ENCODE results near the gene HAPLN2.
"Not testable (repeated sequence)": the region's sequence is repeated elsewhere in the genome, so short reads cannot be mapped to it uniquely, and the experiment has no call there.

DNA sequence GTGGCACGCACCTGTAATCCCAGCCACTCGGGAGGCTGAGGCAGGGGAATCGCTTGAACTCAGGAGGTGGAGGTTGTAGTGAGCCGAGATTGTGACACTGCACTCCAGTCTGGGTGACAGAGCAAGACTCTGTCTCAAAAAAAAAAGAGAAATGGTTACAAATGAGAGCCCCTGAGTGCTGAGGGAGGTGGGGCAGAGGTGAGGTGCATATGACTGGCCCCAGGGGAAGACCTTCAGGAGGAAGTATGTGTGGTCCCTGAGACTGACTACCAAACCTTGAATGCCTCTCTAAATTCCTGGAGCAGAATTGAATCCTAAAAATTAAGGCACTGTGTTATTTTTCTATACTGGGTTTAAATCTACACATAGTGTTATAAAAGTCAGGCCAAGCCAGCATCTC is 11.9 kb upstream of the HAPLN2 start:
- not testable (repeated sequence) for TF ChIP-seq POLR2A (IDR thresholded peaks at IDR 0.05)
- TF ChIP-seq, protein P1, sequence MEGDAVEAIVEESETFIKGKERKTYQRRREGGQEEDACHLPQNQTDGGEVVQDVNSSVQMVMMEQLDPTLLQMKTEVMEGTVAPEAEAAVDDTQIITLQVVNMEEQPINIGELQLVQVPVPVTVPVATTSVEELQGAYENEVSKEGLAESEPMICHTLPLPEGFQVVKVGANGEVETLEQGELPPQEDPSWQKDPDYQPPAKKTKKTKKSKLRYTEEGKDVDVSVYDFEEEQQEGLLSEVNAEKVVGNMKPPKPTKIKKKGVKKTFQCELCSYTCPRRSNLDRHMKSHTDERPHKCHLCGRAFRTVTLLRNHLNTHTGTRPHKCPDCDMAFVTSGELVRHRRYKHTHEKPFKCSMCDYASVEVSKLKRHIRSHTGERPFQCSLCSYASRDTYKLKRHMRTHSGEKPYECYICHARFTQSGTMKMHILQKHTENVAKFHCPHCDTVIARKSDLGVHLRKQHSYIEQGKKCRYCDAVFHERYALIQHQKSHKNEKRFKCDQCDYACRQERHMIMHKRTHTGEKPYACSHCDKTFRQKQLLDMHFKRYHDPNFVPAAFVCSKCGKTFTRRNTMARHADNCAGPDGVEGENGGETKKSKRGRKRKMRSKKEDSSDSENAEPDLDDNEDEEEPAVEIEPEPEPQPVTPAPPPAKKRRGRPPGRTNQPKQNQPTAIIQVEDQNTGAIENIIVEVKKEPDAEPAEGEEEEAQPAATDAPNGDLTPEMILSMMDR (IDR thresholded peaks at IDR 0.05), result not testable (repeated sequence)

All from adrenal gland (tissue), 5 donors.